NCI-H1436 treated with DMSO at 0.1 percent for 48 hours (cell line): ENCODE data around the gene HSPH1.

Source experiments
- DNase-seq: peaks from one replicate; lab custom pipeline; 2025; lab: John Stamatoyannopoulos, UW

The HSPH1 gene

GRCh38 chr13:31096654-31097302, 64.9 kb downstream of the HSPH1 start:
- DNase-seq = no peak

DNA sequence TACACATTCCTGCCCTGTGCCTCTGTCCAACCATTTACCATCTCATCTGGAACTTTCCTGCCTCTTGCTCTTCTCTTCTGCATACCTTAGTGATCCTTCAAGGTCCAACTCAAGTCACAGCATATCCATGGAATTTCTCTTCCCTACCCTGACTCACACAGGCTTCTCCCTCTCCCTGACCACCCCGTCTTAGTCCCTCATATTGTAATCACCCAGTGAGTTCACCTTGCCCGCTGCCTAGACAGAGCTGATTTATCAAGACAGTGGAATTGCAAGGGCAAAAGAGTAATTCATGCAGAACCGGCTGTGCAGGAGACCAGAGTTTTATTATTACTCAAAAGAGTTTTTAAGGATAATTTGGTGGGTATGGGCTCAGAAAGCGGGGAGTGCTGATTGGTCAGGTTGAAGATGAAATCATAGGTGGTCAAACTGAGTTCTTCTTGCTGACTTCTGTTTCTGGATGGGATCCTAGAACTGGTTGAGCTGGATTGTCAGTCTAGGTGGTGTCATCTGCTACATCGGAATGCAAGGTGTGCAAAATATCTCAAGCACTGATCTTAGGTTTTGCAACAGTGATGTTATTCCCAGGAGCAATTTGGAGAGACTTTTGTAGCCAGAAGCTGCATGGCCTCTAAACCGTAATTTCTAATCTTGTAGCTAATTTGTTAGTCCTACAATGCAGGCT, 67.2 kb downstream of the HSPH1 start:
- no peak for DNase-seq

- DNase-seq = no peak
Measured at GRCh38 chr13:31093145-31093885, 68.4 kb downstream of the HSPH1 start.

DNA sequence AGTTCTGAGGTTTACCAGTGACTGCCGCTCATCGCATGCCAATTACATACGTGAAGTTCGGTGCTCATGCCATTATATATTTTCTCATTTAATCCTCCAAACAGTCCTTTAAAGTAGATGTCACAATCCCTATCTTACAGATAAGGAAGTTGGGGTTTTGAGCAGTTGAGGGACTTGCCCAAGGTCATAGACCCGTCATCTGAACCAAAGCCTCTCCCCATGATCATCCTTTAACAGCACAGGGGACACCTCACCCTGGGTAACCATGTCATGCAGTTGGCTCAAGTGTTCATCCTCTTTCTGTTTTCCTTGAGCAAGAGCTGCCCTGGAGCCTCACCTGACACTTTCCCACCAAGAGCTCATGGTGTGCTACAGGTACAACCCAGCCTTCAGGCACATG, 69.1 kb downstream of the HSPH1 start:
- no peak for DNase-seq

DNA sequence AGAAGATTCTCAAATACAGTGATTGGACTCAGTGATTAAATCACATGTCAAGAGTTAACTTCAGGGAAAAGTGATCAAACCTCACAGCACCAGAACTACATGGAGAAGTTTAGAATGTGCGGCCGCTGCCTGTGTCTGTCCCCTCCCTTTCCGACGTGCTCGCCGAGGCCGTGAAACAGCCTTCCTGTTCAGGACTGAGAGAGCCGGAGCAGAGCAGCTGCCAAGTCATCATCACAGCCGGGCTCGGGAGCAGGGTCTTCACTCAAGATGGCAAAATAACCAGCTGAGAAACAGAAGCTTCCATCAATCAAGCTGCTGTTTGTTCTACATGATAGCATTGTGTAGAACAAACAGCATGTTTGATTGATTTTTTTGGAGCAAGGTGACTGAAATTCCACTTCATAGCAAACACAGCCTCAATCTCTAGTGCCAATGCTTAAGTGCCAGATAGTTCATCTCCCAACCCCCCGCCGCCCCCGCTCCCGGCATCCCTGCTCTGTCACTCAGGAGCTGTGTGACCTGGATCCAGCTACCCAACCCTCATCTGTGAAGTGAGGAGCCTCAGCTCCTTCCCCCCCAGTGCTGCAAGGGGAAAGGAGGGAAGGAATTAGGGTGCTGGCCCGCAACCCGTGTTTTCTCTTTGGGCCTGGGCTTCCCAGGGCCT, 70.6 kb downstream of the HSPH1 start:
- DNase-seq = no peak

DNA sequence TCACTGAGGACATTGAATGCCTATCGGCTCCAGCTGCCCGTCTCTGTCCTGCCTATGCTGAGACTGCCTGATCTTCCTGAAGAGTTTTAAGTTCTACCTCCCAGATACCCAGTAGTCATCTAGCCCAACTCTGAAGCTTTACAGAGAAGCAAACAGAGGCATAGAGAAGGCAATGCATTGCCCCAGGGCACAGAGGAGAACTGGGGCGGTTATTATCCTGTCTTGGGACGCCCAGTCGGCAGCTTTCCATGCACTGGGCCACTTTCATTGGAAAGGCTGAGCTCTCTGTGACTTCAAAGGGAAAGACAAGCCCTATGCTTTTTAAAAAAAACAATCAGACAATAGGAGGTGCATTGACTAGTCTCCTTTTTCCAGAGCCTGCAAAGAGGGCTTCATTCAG, 71.6 kb downstream of the HSPH1 start:
- DNase-seq = no peak

GRCh38 chr13:31089649-31090048, 72.1 kb downstream of the HSPH1 start:
- no peak for DNase-seq

GRCh38 chr13:31088826-31089420, 72.8 kb downstream of the HSPH1 start:
- DNase-seq = no peak
